GM10266 (cell line): ENCODE results near the gene GALNT18.
A peak's percentile ranks its signal among the peaks of the same experiment; 100 is the strongest.

Experiments
- DNase-seq: peaks from one replicate; pipeline ENCODE4 v3.0.0; 2012; ENCODE audit errors: extremely low spot score
- TF ChIP-seq, protein P1 (sequence below): IDR thresholded peaks from 2 replicates; pipeline ENCODE4 v1.5.1; 2012; ENCODE audit warnings: mild to moderate bottlenecking, low read depth; ENCODE audit not compliant: control insufficient read depth, insufficient read depth; ENCODE audit errors: missing control alignments

Gene GALNT18

GRCh38 chr11:11346303-11346702 lies 275.5 kb downstream of the GALNT18 start:
- no peak for DNase-seq
- TF ChIP-seq, protein P1, sequence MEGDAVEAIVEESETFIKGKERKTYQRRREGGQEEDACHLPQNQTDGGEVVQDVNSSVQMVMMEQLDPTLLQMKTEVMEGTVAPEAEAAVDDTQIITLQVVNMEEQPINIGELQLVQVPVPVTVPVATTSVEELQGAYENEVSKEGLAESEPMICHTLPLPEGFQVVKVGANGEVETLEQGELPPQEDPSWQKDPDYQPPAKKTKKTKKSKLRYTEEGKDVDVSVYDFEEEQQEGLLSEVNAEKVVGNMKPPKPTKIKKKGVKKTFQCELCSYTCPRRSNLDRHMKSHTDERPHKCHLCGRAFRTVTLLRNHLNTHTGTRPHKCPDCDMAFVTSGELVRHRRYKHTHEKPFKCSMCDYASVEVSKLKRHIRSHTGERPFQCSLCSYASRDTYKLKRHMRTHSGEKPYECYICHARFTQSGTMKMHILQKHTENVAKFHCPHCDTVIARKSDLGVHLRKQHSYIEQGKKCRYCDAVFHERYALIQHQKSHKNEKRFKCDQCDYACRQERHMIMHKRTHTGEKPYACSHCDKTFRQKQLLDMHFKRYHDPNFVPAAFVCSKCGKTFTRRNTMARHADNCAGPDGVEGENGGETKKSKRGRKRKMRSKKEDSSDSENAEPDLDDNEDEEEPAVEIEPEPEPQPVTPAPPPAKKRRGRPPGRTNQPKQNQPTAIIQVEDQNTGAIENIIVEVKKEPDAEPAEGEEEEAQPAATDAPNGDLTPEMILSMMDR: no peak

DNA sequence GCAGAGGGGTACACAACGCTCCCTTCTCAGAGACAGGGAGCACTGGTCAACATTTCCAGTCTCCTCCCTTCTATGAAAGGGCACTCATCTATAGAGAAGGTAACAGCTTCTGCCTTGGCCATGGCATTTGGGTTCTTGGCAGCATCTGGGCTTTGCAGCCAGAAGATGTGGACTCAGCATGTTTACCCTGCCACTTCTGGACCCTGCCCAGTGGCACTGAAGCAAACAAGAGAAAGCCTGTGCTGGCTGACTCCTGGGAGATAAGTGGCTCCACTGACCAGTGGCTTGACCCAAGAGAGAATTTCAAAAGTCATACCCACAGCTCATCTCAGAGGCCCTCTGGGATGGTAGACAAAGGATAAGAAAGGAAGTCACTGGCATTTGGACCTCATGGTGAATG lies 276.7 kb downstream of the GALNT18 start:
- DNase-seq: no peak
- TF ChIP-seq, protein P1: no peak

DNA sequence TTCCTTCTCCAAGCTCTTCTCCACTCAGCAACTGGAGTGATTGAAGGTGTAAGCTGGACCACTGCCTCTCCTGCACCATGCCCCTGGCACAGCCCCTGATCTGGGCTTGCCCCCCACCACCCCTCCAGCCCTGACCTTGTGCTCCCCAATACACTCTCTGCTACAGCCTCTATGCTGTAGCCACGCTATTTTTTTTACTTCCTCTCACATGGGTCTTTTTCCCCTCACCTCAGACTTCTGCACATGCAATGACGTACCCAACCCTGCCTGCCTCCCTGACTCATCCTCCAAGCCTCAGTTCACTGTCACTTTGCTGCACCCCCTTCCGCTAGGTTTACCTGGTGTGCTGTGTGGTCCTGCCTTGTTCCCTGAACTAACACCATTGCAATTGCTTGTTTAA lies 277.8 kb downstream of the GALNT18 start:
- DNase-seq: peak; percentile 23
- TF ChIP-seq, protein P1: no peak

DNA sequence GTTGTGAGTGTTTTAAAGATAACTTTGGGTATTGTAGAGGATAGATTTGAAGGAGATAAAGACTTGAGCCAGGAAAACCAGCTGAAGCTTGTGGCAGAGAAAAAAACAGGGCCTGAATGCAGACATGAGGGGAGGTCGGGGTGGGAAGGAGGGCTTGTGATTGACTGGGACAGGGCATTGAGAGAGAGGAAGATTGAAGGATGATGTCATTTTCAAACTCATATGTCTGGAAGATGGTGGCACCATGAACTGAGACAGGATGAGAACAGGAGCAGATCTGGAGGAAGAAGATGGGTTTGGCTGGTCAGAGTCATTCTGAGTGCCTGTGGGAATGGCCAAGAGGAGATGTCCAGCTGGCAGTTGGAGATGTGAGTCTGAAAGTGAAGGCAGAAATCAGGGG lies 283.5 kb downstream of the GALNT18 start:
- TF ChIP-seq, protein P1: no peak
- no peak for DNase-seq

DNA sequence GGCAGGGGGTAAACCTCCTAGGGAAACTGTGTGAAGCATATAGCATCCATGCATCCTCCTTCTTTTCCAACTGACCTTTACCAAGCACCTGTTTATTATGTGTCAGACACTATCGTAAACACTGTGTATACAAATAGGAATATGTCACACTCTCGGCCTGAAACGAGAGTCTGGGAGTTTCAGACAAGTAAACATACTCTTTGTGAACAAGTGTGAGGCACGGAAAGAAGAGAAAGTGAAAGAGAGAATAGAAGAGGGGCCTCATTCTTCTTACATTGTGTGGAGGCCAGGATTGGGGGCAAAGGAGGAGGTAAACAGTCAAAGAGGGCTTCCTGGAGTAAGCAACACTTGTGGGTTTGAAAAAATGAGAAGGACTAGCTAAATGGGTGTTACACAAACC lies 285.1 kb downstream of the GALNT18 start:
- no peak for DNase-seq
- TF ChIP-seq, protein P1: no peak

DNA sequence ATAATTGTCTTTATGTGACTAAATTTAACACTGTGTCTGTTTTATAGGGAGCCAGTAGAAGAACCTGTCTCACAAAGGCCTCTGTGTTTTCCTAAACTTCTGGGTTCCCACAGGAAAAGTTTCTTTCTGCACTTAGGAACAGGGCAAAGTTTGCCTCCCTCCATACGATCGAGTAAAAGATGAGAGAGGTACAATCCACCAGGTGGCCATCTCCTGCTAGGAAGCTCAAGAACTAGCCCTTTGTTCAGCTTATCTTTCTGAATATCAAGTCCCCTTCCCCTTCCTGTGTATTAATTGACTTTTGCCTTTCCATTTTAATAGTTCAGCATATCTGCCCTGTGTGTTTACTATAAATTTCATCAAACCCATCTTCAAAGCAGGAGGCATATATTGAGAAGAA lies 286.8 kb downstream of the GALNT18 start:
- TF ChIP-seq, protein P1: no peak

GRCh38 chr11:11334607-11335006 lies 287.2 kb downstream of the GALNT18 start:
- TF ChIP-seq, protein P1: no peak

More for the DNA sequence above, 286.8 kb downstream of the GALNT18 start:
- DNase-seq: no peak

More at GRCh38 chr11:11334607-11335006, 287.2 kb downstream of the GALNT18 start:
- DNase-seq: no peak
